ENCODE results near the gene ZNF487.

The ZNF487 gene

GRCh38 chr10:43491855-43492254 lies 54.9 kb downstream of the ZNF487 start:
- TF ChIP-seq, protein P1, sequence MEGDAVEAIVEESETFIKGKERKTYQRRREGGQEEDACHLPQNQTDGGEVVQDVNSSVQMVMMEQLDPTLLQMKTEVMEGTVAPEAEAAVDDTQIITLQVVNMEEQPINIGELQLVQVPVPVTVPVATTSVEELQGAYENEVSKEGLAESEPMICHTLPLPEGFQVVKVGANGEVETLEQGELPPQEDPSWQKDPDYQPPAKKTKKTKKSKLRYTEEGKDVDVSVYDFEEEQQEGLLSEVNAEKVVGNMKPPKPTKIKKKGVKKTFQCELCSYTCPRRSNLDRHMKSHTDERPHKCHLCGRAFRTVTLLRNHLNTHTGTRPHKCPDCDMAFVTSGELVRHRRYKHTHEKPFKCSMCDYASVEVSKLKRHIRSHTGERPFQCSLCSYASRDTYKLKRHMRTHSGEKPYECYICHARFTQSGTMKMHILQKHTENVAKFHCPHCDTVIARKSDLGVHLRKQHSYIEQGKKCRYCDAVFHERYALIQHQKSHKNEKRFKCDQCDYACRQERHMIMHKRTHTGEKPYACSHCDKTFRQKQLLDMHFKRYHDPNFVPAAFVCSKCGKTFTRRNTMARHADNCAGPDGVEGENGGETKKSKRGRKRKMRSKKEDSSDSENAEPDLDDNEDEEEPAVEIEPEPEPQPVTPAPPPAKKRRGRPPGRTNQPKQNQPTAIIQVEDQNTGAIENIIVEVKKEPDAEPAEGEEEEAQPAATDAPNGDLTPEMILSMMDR (IDR thresholded peaks at IDR 0.05) = no peak

- TF ChIP-seq, protein P1 (IDR thresholded peaks at IDR 0.05) = no peak
Measured at GRCh38 chr10:43502931-43503330, 66.0 kb downstream of the ZNF487 start.

GRCh38 chr10:43524434-43525247 lies 87.7 kb downstream of the ZNF487 start:
- TF ChIP-seq, protein P1 (IDR thresholded peaks at IDR 0.05) = no peak

All from LNCAP (cell line).